Lower lobe of right lung (tissue), 2 donors: ENCODE results near the gene VPS50. TPM values are rescaled to one million over a fixed set of nuclear protein-coding genes. Genes with fewer than 3 reads are reported as not detected.
"Not testable (repeated sequence)": the region's sequence is repeated elsewhere in the genome, so short reads cannot be mapped to it uniquely, and the experiment has no call there.

ENCODE experiments used
- ATAC-seq, 2 donors: fragments of 200-7000 bp; cut with Tn5 transposase; one replicate each; pipeline ENCODE4 v1.9.1; 2020 to 2022; ENCODE audit warnings: mild to moderate bottlenecking in 2 of 2, moderate library complexity in 2 of 2
- DNase-seq: peaks from one replicate; pipeline ENCODE4 v3.0.0-alpha.2; 2020
- H3K27ac ChIP-seq: fragments of 200-600 bp; one replicate; pipeline ENCODE4 v1.8.0; 2022
- H3K27me3 ChIP-seq: fragments of 200-600 bp; one replicate; pipeline ENCODE4 v1.8.0; 2022; ENCODE audit warnings: low read depth
- H3K36me3 ChIP-seq: fragments of 200-600 bp; one replicate; pipeline ENCODE4 v1.8.0; 2022; ENCODE audit warnings: mild to moderate bottlenecking
- H3K4me1 ChIP-seq: fragments of 200-600 bp; one replicate; pipeline ENCODE4 v1.8.0; 2022
- H3K4me3 ChIP-seq: fragments of 200-600 bp; one replicate; pipeline ENCODE4 v1.8.0; 2022; ENCODE audit warnings: mild to moderate bottlenecking
- H3K9me3 ChIP-seq: fragments of 200-600 bp; one replicate; pipeline ENCODE4 v1.8.0; 2022
- intact Hi-C: fragments of 100-400 bp; cut with DNase I; formaldehyde crosslinking; loops from one replicate; pipeline ENCODE4 v1.11.0; 2022
- total RNA-seq: library from RNA; stranded (reverse); fragmentation: NEBNext Ultra II Directional; extraction: Animal tissue kit (Norgen Biotek cat#: 25700); gene quantifications from one replicate; pipeline ENCODE4 v1.2.1, GENCODE V29; 2021
- TF ChIP-seq, protein P1 (sequence below): fragments of 200-600 bp; IDR thresholded peaks from one replicate; pipeline ENCODE4 v1.8.0; 2022; ENCODE audit warnings: antibody characterized with exemption, mild to moderate bottlenecking
- donor health status: DM: no; HTN: yes; CAD: no; lungs with severe emphysema.

VPS50 gene
- total RNA-seq, 1 donor from 2014 or later = 34.6 TPM

DNA sequence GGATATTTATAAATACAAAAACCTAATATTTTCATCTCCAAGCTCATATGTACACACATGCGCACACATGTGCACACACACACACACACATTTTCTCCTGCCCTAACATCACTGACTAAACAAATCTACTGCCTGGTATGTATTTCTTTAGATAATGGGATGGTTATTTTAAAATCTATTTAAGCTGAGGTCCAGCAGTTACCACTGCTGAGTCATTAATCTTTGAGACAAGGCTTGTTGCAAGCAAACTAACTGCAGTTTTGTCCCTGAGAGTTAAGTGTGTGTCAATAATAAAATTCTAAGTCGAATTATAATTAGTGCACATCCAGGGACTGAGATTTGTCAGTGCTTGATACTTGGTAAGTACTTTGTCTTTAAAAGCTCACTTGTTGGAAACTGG is 135.1 kb downstream of the VPS50 start:
- ATAC-seq = no peak
- no peaks in the 10 kb centered on the region for H3K9me3 ChIP-seq
- no peak overlapping the region for H3K27ac ChIP-seq
- TF ChIP-seq, protein P1, sequence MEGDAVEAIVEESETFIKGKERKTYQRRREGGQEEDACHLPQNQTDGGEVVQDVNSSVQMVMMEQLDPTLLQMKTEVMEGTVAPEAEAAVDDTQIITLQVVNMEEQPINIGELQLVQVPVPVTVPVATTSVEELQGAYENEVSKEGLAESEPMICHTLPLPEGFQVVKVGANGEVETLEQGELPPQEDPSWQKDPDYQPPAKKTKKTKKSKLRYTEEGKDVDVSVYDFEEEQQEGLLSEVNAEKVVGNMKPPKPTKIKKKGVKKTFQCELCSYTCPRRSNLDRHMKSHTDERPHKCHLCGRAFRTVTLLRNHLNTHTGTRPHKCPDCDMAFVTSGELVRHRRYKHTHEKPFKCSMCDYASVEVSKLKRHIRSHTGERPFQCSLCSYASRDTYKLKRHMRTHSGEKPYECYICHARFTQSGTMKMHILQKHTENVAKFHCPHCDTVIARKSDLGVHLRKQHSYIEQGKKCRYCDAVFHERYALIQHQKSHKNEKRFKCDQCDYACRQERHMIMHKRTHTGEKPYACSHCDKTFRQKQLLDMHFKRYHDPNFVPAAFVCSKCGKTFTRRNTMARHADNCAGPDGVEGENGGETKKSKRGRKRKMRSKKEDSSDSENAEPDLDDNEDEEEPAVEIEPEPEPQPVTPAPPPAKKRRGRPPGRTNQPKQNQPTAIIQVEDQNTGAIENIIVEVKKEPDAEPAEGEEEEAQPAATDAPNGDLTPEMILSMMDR = no peak
- no peaks in the 10 kb centered on the region for H3K4me1 ChIP-seq
- H3K36me3 ChIP-seq = no peaks in the 10 kb centered on the region
- DNase-seq = no peak
- H3K27me3 ChIP-seq = no peaks in the 10 kb centered on the region
- intact Hi-C loops = no loop called here
- H3K4me3 ChIP-seq = no peak overlapping the region

DNA sequence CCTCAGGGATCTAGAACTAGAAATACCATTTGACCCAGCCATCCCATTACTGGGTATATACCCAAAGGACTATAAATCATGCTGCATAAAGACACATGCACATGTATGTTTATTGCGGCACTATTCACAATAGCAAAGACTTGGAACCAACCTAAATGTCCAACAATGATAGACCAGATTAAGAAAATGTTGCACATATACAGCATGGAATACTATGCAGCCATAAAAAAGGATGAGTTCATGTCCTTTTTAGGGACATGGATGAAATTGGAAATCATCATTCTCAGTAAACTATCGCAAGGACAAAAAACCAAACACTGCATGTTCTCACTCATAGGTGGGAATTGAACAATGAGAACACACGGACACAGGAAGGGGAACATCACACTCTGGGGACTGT is 138.8 kb downstream of the VPS50 start:
- ATAC-seq, H3K36me3 ChIP-seq, H3K27me3 ChIP-seq, H3K27ac ChIP-seq, H3K4me1 ChIP-seq, H3K9me3 ChIP-seq, intact Hi-C loops, H3K4me3 ChIP-seq, DNase-seq: not testable (repeated sequence)

- DNase-seq (no peak), ATAC-seq (no peak)
- Histone ChIP-seq H3K4me1 (no peaks in the 10 kb centered on the region), H3K27ac (no peak overlapping the region), H3K4me3 (no peak overlapping the region), H3K36me3 (no peaks in the 10 kb centered on the region), H3K27me3 (no peaks in the 10 kb centered on the region), H3K9me3 (no peaks in the 10 kb centered on the region)
- intact Hi-C loops = no loop called here
- TF ChIP-seq, protein P1 = no peak
Observed at GRCh38 chr7:93373537-93373936, 141.4 kb downstream of the VPS50 start.

- no peak overlapping the region for H3K4me3 ChIP-seq
- TF ChIP-seq, protein P1 = peak; percentile 62
- H3K9me3 ChIP-seq = no peaks in the 10 kb centered on the region
- intact Hi-C loops = no loop called here
- no peaks in the 10 kb centered on the region for H3K27me3 ChIP-seq
- ATAC-seq (no peak), DNase-seq (no peak)
- H3K36me3 ChIP-seq = no peaks in the 10 kb centered on the region
- no peak overlapping the region for H3K27ac ChIP-seq
- no peaks in the 10 kb centered on the region for H3K4me1 ChIP-seq
Observed at GRCh38 chr7:93374345-93374940, 142.3 kb downstream of the VPS50 start.

GRCh38 chr7:93375603-93376002 is 143.4 kb downstream of the VPS50 start:
- TF ChIP-seq, protein P1 = no peak
- DNase-seq = no peak
- H3K4me1 ChIP-seq = no peaks in the 10 kb centered on the region
- intact Hi-C loops = no loop called here
- H3K36me3 ChIP-seq = no peaks in the 10 kb centered on the region
- ATAC-seq = no peak
- H3K4me3 ChIP-seq = no peak overlapping the region
- no peaks in the 10 kb centered on the region for H3K9me3 ChIP-seq
- H3K27ac ChIP-seq = no peak overlapping the region
- no peaks in the 10 kb centered on the region for H3K27me3 ChIP-seq

GRCh38 chr7:93378131-93378760 is 146.1 kb downstream of the VPS50 start:
- Histone ChIP-seq H3K36me3 (no peaks in the 10 kb centered on the region), H3K4me3 (no peak overlapping the region), H3K4me1 (no peaks in the 10 kb centered on the region), H3K27me3 (no peaks in the 10 kb centered on the region), H3K9me3 (no peaks in the 10 kb centered on the region), H3K27ac (no peak overlapping the region)
- DNase-seq = no peak
- intact Hi-C loops = no loop called here
- TF ChIP-seq, protein P1 = no peak
- no peak for ATAC-seq
